ENCODE results near the gene RSF1.

GRCh38 chr11:77644887-77645286, 175.6 kb downstream of the RSF1 start:
- TF ChIP-seq CTCF (IDR thresholded peaks at IDR 0.05; ENCODE audit: poor library complexity) (no peak), EZH2phosphoT487 (IDR thresholded peaks at IDR 0.05; ENCODE audit: low read depth, severe bottlenecking, unreplicated experiment) (no peak)
